CMK (cell line): ENCODE data around the gene ZP3.
"Not testable (repeated sequence)": the region's sequence is repeated elsewhere in the genome, so short reads cannot be mapped to it uniquely, and the experiment has no call there.

ENCODE experiments used
- DNase-seq: peaks from one replicate; pipeline ENCODE4 v3.0.0-alpha.2; 2010; ENCODE audit warnings: low read depth

The ZP3 gene

DNA sequence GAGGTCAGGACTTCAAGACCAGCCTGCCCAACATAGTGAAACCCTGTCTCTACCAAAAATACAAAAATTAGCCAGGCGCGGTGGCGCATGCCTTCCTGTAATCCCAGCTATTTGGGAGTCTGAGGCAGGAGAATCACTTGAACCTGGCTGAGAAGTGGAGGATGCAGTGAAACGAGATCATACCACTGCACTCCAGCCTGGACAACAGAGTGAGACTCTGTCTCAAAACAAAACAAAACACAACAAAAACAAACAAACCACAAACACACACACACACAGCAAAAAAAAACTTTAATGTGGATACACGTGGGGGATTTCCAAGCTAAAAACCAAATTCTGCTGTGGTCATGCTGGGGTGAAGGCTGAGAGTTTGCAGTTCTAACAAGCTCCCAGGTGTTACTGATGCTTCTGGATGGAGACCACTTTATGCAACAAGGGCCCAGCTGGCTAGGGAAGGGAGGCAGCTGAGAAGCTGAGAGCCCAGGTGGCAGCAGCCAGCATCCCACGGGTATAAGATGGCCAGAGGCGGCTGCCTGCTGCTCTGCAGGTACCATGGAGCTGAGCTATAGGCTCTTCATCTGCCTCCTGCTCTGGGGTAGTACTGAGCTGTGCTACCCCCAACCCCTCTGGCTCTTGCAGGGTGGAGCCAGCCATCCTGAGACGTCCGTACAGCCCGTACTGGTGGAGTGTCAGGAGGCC lies at the start of gene ZP3:
Gene ZP3 (plus strand): TSS at position 538 of the 699 bp plus-strand sequence. CDS start 15 bp downstream, at position 553.
- DNase-seq = no peak

DNA sequence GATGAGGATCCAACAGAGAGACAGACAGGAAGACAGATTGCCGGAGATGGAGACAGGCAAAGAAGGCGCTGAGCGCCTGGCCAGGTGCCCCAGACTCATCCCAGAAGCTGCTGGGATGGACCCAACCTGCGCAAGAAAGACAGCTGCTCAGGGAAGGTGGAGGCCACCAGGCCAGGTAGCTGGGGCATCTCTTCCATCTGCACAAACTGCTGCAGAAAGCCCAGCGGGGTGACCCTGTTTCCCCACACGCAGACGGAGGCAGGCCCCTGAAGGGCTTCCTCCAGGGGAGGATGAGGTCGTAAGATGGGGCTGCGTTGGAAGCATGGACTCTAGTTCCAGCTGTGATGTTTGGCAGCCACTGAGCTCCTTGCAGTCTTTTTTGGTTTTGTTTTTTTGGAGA lies 49.5 kb upstream of the ZP3 start:
- no peak for DNase-seq

DNA sequence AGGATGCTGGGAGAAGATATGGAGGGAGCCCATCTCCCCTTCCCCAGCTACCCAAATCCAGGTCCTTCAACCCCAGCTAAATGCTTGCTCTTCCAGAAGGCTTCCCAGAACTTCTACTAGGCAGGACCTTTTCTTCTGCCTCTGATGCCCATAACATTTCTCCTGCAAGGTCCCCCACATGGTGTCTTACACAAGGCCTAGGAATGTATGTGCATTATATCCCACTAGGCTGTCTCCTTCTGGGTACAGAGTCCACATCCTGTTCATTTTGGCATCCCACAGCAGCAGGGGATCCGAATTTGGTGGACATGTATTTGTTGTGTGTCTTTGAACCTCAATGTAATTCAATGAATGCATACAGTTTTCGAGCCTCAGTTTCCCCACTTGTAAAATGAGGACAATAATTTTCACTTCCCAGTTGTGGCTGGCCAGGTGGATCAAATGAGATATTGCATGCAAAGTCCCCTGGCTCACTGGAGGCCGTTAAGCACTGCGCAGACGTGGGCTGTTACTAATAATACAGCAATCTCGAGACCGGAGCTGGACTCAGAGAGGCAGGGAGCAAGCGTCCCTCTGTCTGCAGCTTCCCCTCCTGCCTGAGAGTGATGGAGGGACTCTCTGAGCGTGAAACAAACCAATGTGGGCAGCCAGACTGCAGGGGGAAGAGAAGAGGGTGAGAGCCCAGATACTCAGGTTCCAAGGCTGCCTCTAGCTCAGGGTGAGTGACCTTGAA lies 47.4 kb upstream of the ZP3 start:
- no peak for DNase-seq

DNA sequence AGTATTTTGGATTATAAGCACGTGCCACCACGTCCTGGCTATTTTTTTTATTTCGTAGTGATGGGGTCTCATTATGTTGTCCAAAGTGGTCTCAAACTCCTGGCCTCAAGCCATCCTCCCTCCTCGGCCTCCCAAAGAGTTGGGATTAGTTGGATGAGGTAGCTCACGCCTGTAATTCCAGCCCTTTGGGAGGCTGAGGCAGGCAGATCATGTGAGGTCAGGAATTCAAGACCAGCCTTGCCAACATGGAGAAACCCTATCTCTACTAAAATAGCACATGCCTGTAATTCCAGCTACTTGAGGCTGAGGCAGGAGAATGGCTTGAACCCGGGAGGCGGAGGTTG lies 44.2 kb upstream of the ZP3 start:
- DNase-seq = no peak

DNA sequence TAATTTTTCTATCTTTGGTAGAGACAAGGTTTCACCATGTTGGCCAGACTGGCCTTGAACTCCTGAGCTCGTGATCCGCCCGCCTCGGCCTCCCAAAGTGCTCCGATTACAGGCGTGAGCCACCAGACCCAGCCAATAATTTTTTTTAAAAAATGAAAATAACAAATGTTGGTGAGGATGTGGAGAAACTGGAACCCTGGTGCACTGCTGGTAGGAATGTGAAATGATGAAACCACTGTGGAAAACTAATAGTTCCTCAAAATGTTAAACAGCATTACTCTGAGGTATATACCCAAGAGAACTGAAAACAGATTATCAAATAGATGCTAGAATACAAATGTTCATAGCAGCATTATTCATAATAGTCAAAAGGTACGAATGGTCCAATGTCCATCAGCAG lies 42.9 kb upstream of the ZP3 start:
- DNase-seq = no peak

DNA sequence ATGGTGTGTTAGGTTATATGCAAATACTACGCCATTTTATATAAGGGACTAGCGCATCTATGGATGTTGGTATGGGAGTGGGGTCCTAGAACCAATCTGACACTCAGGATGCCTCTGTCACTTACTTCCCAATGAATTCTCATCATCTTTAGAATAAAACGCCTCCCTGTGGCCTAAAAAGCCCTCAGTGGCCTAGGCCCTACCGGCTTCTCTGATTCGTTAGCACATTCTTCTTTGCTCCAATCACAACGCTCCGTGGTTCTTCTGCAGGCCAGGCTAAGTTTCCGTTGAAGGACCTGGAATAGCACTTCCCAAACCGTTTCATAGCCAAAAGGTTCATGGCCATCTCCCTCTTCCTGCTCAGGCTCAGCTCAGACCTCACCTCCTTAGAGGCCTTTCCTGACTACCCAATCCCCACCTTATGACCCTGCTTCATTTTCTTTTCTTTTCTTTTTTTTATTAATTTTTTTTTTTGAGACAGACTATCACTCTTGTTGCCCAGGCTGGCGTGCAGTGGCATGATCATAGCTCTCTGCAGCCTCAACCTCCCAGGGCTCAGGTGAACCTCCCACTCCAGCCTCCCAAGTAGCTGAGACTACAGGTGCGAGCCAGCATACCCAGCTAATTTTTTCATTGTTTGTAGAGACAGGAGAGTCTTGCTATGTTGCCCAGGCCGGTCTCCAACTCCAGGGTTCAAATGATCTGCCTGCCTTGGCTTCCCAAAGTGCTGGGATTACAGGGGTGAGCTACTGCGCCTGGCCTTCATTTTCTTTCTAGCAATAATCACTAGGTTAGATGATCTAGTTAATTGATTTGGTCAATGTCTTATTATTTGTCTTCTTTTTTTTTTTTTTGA lies 41.4 kb upstream of the ZP3 start:
- no peak for DNase-seq

DNA sequence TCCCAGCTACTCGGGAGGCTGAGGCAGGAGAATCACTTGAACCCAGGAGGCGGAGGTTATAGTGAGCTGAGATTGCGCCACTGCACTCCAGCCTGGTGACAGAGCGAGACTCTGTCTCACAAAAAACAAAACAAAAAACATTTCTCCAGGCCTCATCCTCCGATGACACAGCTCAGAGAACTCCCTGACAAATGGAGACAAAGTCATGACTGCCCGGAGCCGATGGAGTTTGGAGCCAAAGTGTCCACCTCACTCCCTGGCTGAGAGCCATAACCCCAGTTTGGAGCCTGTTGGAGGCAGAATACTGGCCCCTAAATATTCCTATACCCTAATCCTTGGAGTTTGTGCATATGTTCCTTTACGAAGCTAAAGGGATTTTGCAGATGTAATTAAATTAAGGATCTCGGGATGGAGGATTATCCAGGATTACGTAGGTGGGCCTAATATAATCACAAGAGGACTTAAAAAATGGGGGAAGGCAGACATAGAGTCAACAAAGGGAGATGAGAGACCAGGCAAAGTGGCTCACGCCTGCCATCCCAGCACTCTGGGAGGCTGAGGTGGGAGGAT lies 38.0 kb upstream of the ZP3 start:
- no peak for DNase-seq

DNA sequence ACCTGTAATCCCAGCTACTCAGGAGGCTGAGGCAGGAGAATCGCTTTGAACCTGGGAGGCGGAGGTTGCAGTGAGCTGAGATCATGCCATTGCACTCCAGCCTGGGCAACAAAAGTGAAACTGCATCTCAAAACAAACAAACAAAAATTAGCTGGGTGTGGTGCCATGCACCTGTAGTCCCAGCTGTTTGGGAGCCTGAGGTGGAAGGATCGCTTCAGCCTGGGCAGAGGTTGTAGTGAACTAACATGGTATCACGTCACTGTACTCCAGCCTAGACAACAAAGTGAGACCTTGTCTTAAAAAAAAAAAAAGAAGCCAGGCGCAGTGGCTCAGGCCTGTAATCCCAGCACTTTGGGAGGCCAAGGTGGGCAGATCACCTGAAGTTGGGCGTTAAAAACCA lies 37.0 kb upstream of the ZP3 start:
- DNase-seq = not testable (repeated sequence)

DNA sequence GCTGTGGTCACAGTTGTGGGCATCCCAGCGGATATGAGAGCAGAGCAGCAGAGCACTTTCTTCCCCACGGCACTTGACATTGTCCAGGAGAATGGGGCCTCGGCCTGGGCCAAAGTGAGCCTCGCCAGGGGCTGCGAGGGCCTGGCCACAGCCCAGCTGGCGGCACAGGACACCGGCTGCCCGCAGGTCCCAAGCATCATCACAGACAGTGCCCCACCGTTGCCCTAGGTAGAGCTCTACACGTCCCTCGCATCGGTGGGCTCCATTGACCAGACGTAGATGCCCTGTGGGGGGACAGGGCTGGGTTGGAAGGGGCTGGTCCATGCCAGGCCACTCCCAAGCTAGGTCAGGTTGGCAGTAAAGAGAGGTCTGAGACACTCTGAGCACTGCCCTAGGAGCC lies 34.7 kb upstream of the ZP3 start:
- DNase-seq = no peak

DNA sequence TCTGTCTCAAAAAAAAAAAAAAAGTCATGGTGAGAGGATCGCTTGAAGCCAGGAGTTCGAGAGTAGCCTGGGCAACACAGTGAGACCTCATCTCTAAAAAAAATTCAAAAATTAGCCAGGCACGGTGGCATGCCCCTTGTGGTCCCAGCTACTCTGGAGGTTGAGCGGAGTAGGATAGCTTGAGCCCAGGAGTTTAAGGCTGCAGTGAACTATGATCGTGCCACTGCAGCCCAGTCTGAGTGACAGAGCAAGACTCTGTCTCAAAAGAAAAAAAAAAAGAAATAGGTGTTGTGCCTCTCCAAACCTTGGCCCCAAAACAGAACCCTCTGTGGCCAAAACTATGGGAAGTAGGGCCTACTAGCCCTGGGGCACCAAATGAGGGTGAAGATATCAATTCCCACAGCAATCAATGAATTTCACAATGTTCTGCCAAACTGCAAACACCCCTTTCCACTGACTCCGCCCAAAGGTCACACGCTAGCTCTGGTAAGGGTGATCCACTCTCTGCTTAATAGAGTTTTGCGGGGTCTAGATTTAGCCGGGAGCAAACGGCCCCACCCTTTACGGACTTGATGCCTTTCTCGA lies 32.1 kb upstream of the ZP3 start:
- DNase-seq = no peak

DNA sequence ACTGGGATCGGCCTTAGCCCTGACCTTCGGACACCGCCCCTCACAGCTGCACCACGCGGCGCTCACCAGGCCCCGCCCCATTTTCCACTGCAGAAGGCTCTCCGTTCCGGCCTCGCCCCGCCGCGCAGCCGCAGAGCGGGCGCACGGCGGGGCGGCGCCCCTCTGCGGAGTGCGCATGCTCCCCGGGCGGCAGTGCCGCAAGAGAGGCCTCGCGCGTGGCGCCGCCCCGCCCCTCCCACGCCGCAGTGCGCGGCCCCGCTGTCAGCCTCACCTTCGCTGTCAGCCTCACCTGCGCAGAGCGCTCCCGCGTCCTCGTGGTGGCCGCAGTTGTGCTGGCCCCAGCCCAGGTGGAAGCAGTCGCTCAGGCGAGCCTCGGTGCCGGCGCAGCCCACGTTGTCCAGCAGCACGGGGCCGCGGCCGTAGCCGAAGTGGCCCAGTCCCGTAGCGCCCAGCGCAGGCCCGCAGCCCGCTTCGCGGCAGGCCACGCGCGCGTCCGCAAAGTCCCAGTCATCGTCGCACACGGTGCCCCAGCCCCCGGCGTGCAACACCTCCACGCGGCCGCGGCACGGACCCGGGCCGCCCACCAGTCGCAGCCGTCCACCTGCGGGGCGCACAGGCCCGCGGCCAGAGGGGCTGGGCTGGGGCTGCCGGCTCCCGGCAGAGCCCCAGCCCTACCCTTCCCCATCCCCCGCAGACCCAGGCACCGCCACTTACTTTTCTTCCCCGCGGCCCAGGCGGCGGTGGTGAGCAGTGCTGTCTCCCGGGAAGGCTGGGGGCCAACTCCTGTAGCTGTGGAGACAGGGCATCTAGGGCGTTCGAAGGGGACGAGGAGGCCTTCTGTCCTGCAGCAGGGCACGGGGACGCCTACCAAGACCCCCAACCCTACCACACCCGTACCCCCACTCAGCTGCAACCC lies 31.4 kb upstream of the ZP3 start:
- peak; percentile 73 for DNase-seq

DNA sequence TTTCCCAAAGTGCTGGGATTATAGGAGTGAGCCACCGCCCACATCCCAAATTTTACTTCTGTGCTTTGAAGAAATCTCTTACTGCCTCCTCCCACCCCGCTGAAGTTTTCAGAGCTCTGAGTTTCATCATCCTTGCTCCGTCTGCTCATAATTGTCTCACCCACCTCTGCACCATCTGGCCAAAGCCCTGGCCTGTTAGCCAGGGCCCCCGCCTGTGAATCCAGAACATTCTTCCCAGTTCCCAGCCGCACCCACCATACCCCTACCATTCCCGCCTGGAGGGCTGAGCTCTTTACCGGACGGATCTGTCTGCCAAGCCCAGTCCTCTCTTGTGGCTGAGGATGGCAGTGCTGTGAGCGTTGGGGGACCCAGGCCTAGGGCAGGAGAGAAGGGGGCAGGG lies 29.8 kb upstream of the ZP3 start:
- DNase-seq = no peak

DNA sequence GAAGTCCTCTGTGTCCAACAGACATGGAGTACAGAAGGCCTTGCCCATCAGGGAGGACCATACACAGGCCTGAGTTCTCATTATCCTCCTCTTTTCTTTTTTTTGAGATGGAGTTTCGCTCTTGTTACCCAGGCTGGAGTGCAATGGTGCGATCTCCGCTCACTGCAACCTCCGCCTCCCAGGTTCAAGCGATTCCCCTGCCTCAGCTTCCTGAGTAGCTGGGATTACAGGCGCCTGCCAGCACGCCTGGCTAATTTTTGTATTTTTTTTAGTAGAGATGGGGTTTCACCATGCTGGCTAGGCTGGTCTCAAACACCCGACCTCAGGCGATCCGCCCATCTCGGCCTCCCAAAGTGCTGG lies 29.2 kb upstream of the ZP3 start:
- DNase-seq = not testable (repeated sequence)

DNA sequence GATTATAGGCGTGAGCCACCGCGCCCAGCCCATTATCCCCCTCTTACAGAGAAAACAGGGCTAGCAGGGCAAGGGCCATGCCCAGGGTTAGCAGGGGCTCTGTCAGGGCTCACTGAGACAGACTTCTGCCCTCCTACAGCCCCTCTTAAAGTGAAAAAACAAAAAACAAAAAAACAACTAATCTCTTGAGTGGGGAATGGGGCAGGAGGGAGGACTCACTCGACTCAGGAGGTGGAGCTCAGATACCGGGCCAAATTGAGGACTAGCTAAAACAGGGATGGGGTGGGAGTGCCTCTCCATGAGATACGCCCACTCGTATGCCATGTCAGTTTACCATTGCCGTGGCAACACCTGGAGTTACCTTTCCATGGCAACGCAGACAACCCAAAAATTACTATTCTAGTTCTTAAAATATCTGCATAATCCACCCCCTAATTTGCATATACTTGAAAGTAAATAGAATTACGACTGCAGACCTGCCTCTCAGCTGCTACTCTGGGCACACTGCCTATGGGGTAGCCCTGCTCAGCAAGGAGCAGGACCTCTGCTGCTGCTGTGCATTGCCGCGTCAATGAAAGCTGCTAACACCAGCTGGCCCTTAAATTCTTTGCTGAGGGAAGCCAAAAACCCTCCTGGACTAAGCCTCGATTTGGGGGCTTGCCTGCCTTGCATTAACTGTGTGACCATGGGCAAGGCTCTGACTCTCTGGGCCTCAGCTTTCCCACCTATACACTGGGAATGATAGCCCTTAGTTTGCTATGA lies 28.6 kb upstream of the ZP3 start:
- DNase-seq = no peak

DNA sequence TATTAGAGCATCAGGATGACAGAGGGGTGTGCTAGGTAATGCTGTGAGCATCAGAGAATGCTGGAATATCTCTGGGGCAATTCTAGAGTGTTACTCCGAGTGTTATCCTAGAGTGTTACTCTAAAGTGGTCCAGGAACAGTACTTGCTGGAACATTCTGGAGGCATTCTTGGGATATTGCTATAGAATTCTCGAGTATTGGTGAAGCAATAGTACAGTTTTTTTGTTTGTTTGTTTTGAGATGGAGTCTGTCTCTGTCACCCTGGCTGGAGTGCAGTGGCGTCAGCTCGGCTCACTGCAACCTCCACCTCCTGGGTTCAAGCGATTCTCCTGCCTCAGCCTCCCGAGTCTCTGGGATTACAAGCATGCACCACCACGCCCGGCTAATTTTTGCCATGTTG lies 27.9 kb upstream of the ZP3 start:
- DNase-seq = no peak

DNA sequence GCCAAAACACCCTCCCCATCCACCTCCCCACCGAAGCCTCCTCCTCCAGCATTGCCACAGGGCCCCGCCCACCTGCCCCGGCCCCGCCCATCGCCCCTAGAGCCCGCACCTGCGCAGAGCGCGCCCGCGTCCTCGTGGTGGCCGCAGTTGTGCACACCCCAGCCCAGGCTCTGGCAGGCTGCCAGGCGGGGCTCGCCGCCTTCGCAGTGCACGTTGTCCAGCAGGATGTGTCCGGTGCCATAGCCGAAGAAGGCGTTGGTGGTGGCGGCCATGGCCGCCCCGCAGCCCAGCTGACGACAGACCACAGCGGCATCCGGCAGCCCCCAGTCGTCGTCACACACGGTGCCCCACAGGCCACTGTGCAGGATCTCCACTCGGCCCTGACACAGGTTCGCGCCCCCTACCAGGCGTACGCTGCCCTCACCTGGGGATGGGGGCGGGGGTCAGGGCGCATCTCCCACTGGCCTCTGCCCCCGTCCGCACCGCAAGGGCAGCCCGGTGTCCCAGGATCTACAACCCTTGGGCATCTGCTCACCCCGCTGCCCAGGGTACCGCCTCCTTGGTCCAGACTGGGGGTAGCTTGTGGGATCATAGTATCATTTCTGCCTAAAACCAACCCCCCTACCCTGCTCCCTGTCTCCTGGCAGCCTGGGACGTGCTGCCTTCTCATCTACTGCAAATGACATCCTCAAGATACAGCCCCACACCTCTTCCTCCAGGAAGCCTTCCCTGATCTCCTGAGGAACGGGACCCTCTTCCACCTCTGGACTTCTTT lies 27.2 kb upstream of the ZP3 start:
- DNase-seq = peak; percentile 91

DNA sequence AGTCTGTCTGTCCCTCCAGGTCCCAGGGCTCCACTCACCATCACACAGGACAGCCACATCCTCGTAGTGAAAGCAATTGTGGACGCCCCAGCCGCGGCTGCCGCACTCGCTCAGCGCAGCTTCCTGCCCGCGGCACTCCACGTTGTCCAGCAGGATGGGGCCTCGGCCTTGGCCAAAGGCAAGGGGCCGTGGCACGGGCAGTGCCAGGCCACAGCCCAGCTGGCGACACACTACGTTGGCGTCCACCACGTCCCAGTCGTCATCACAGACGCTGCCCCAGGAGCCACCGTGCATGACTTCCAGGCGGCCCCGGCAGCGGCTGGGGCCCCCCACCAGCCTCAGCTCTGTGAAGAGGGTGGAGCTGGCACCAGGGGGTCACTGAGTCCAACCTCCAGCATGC lies 24.5 kb upstream of the ZP3 start:
- no peak for DNase-seq

DNA sequence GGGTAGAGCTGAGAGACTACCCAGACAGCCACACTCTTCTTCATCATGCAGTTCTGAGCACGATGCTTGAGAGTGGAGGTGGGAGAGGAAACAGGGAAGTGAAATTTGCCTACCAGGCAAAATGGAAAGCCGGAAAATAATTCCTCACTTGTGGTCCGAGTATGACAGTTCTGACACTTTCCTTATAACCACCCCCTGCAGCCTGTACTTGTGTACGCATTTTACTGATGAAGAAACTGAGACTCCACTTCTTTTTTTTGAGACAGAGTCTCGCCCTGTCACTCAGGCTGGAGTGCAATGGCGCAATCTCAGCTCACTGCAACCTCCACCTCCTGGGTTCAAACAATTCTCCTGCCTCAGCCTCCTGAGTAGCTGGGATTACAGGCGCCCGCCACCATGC lies 21.7 kb upstream of the ZP3 start:
- not testable (repeated sequence) for DNase-seq

DNA sequence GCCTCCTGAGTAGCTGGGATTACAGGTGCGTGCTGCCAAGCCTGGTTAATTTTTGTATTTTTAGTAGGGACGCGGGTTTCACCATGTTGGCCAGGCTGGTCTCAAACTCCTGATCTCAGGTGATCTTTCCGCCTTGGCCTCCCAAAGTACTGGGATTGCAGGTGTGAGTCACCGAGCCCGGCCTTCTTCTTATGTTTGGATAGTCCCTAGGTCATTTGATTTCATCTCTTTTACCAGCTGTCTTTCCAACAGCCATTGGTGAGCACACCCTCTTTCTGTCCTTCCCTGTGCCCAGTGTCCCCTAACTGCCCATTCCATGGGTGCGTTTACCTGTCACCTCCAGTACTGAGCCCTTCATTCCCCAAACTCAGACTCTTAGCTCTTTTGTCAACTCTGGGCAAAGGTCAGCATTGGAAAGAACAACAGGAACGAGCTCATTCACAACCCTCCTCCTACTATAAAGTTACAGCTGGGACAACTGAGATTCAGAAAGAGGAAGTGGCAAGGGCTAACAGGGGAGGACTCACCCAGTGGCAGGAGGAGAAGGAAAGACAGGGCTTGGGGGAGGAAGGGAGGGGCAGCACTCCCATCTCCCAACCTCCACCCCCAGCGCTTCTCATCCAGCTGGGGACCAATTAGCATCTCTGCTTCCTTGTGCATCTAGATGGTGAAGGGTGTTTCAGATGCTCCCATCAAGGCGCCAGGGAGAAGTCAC lies 20.8 kb upstream of the ZP3 start:
- DNase-seq = no peak
